SKM-1 treated with dmso at 0.1 percent for 144 hours (cell line): ENCODE measurements around the gene GGA2.
"Not testable (repeated sequence)": the region's sequence is repeated elsewhere in the genome, so short reads cannot be mapped to it uniquely, and the experiment has no call there.

Experiments used
- DNase-seq: peaks from one replicate; lab custom pipeline; 2025; ENCODE audit not compliant: unreplicated experiment; lab: John Stamatoyannopoulos, UW

The GGA2 gene

GRCh38 chr16:23504453-23505179 is 5.7 kb downstream of the GGA2 start:
- no peak for DNase-seq

DNA sequence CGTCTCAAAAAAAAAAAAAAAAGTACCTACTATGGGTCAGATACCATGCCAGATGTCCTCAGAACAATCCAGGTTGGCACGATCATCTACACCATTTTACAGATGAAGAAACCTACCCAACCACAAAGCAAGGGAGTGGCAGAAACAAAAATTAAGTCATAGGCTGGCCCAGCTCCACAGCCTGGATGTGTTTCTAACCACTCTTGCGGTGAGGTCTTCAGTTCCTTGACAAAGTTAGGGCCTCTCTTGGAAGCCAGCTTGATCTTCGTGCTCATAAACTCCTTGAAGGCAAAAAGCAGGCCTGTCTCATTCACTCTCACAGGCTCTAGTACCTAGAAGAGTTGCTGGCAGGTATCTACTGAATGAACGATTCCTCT is 6.2 kb downstream of the GGA2 start:
- no peak for DNase-seq

DNA sequence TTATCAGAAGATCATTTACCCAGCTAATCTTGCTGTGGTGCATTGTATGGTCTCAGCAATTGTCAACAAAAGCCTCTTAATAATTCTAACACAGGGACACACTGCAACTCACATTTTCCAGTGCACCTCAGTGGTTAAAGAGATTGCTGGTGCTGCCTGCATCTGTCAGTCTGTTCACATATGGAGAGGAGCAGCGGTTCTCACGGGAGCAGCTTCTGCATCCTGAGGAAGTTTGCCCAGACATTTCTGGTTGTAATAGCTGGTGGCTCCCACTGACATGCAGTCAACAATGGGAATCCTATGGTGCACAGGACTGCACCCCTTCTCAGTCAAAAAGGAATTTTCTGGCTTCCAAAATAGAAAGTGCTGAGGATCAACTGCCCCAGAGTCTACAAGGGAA is 7.8 kb downstream of the GGA2 start:
- no peak for DNase-seq

GRCh38 chr16:23501291-23501690 is 9.0 kb downstream of the GGA2 start:
- no peak for DNase-seq

DNA sequence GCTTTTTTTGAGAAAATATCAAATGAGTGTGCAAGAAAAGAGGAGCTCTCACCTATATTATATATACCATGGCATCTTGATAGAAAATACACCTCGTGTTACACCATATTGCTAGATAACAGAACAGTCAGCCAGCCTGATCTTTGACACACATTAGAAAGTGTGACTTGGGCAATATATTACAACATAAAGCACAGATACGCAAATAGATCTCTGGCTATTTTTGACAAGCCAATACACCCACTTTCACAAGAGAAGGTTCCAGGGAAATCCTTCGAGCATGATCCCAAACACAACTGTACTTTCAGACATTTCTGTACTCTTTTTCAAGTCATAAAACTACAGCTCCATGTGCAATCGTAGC is 9.4 kb downstream of the GGA2 start:
- no peak for DNase-seq

DNA sequence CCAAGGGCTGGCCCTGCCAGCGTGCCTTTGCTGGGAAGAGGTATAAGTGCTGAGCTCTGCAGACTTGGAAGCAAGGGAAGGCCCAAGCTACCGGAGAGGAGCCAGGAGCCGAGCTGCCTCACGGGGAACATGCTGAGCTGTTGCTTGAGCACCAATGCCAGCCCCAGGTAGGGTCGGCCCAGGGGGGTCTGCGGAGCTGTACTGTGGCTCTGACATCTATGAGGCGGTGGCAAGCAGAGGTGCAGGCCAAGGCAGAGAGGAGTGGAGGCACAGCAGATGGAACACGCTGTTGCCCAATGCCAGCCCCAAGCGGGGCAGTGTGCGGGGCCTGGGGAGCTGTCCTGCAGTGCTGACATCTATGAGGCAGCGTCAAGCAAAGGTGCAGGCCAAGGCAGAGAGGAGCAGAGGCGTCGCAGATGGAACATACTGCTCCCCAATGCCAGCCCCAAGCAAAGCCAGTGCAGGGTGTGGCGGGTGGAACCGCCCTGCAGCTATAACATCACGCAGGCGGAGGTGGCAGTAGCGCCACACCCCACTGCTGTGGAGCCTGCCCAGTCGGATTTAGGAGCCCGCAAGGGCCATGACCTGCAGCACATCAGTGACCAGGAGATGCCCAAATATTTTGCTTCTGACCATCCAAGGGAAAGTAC is 10.0 kb downstream of the GGA2 start:
- DNase-seq: no peak

- no peak for DNase-seq
Observed at GRCh38 chr16:23499801-23500200, 10.5 kb downstream of the GGA2 start.

- no peak for DNase-seq
Observed at GRCh38 chr16:23498863-23499262, 11.4 kb downstream of the GGA2 start.

- no peak for DNase-seq
Observed at GRCh38 chr16:23497543-23497868, 12.8 kb downstream of the GGA2 start.

DNA sequence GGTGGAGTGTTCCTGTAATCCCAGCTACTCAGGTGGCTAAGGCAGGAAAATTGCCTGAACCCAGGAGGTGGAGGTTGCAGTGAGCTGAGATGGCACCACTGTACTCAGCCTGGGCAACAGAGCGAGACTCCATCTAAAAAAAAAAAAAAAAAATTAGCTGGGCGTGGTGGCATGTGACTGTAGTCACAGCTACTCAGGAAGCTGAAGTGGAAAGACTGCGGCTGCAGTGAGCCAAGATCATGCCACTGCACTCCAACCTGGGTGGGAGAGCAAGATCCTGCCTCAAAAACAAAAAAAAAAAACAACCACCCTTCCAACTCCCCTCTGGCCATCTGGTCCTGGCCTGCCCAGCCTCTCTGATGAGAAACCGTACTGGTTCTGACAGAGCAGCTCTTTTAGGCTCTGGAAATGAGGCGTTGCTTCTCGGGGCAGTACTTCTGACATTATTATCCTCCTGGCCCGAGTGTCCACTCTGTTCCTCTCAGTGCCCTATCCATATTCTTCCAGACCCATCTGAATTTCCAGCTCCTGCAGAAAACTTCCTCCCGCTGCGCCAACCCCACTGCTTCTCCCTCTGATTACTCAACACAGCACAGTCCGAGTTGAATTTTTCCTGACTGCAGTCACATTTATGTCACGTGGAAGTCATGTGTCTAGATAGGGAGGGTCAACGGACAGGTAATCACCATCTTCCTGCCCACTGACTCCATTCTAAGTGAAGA is 13.3 kb downstream of the GGA2 start:
- no peak for DNase-seq

DNA sequence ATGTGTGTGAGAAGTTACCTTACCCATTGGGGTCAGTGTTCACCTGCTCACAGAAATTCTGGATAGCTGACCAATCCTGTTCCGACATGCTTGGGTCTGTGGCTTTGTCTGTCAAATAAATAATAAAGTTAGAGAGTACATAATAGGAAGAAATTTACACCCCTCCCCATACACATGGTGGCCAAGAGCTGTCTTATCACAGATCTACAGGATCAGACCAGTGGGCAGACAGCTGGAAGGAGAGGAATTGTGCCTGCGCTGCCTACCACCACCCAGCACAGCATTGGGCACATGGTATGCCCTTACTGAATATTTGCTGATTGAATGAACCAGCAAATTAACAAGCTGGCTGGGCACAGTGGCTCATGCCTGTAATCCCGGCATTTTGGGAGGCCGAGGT is 14.6 kb downstream of the GGA2 start:
- no peak for DNase-seq

GRCh38 chr16:23494188-23494587 is 16.1 kb downstream of the GGA2 start:
- DNase-seq: no peak

DNA sequence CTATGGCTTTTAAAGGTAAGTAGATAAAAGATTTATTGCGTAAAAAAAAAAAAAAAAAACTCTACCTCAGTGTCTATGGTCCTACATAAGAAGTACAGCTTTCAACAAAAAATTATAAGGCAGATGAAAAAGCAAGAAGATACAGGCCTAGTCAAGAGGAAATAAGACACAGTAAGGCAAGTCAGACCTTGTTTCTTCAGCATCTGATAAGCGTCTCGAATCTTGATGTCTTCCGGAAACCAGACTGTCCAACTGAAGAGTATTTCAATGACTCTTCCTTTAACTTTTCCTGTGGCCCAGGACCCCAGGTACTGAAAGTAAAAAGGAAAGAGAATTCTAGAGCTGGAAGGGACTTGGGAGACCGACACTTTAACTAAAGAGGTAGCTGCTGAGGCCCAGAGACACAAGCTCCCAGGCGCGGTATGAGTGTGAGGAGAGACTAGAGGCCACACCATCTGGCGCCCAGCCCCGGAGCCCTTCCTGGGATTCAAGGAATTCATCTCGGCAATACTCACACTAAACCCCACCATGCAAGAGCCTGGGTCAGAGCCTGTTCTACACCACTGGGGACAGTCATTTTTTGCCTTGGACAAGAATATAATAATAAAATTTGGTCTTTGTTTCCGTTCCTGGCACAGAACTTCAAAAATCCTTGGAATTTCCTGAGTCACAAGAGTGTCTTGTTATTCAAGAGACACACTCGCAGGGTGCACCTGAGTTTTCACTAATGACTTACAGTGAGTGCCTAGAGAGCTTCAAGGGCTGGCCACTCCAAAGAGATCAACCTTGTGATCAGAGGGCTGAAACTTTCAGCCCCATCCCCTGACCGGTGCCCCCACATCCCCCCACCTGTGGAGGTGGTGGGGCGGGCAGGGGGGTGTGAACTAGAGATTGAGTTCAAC is 18.6 kb downstream of the GGA2 start:
- no peak for DNase-seq

GRCh38 chr16:23486480-23486879 is 23.8 kb downstream of the GGA2 start:
- no peak for DNase-seq

DNA sequence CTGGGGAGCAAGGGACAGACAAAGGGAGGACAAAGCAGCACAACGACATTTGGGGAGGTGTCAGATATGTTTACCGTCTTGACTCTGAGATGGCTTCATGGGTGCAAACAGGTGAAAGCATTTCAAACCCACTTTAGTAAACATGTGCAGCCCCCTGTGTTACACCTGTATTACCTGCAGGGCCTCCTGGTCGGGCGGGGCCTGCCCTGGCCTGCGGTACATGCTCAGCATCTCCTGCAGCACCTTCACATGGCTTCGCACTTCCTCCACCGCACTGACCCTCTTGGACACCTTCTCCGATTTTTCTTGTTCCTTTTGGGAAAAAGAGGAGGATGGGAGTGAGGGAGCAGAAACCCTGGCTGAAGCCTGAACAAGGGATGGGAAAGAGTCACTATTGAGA is 24.5 kb downstream of the GGA2 start:
- DNase-seq: no peak

DNA sequence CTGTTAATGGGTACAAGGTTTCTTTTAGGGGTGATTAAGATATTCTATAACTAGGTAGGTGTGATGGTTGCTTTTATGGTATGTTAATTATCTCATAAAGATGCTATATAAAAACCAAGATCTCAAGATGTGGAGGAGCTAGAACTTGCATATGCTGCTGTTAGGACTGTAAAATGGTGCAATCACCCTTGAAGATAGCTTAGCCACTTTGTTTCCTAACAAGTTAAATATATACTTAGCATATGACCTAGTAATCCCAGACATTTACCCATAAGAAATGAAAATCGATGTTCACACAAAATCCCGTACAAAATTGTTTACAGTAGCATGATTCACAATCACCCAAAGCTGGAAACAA is 25.1 kb downstream of the GGA2 start:
- no peak for DNase-seq

DNA sequence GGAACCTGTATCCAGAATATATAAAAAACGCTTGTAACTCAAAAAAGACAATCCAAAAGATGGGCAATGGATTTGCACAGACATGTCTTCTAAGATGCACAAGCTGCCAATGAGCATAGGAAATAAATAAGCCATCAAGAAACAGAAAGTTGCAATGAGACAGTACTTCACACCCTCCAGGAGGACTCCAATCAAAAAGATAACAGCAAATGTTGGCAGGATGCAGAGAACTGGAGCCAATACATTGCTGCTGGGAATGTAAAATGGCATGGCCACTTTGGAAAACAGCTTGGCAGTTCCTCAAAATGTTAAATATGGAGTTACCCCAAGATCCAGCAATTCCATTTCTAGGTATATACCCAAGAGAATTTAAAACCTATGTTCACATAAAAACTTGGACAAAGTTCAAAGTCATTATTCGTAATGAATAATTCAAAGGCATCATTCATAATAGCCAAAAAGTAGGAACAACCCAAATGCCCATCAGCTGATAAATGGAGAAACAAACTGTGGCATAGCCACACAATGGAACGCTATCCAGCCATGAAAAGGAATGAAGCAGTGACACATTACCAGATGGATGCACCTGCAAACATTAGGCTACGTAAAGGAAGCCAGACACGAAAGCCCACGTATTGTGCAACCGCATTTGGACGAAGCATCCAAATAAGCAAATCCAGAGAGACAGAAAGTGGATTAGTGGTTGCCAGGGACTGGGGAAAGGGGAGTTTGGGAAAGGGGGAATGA is 25.6 kb downstream of the GGA2 start:
- DNase-seq: no peak

GRCh38 chr16:23483492-23483891 is 26.8 kb downstream of the GGA2 start:
- not testable (repeated sequence) for DNase-seq

- no peak for DNase-seq
Observed at GRCh38 chr16:23482778-23483177, 27.5 kb downstream of the GGA2 start.

GRCh38 chr16:23480257-23480656 is 30.0 kb downstream of the GGA2 start:
- no peak for DNase-seq

- no peak for DNase-seq
Observed at GRCh38 chr16:23479138-23479537, 31.2 kb downstream of the GGA2 start.
